Activated effector memory CD4-positive, alpha-beta T cell treated with anti-CD3 and anti-CD28 coated beads, Interleukin-2, amount 50 U/mL, for 16 hours (primary cell): Measurements from ENCODE around the gene NR1H2.
A peak's percentile ranks its signal among the peaks of the same experiment; 100 is the strongest.

ENCODE experiments used
- DNase-seq: peaks from one replicate; pipeline ENCODE4 v3.0.0-alpha.2; 2020

Gene NR1H2

GRCh38 chr19:50406829-50407228, 30.6 kb downstream of the NR1H2 start:
- no peak for DNase-seq

DNA sequence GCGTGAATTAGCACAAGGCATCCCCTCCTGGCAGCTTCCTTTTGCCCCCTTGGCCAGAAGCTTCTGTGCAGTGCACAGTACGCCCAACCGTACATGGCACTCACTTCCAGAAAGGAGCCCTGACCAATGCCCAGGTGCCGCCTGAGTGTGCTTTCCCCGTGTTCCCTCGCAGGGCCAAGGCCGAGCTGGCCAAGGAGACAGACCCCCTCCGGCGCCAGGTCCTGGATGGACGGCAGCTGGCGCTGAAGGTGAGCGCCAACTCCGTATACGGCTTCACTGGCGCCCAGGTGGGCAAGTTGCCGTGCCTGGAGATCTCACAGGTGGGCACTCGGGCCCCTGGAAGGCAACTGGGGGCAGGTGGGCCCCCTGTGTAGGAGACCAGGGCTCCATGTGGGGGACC, 33.1 kb downstream of the NR1H2 start:
- DNase-seq: no peak

- DNase-seq: no peak
Observed at GRCh38 chr19:50410109-50410508, 33.9 kb downstream of the NR1H2 start.

- no peak for DNase-seq
Observed at GRCh38 chr19:50412419-50412818, 36.2 kb downstream of the NR1H2 start.

DNA sequence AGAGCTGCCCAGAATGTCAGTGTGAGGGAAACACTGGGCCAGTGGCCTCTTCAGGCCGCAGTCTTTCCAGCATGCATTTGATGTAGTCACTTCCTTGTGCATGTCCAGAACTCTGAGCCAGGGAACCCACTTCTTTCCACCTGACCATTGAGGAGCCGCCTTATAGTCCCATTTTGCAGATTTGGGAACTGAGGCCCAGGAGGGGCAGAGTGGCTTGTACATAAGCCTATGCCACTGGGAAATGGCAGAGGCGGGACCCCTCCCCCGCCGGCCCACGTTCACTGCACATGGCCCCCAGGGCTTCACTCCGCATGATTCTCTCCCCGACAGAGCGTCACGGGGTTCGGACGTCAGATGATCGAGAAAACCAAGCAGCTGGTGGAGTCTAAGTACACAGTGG, 36.8 kb downstream of the NR1H2 start:
- no peak for DNase-seq

DNA sequence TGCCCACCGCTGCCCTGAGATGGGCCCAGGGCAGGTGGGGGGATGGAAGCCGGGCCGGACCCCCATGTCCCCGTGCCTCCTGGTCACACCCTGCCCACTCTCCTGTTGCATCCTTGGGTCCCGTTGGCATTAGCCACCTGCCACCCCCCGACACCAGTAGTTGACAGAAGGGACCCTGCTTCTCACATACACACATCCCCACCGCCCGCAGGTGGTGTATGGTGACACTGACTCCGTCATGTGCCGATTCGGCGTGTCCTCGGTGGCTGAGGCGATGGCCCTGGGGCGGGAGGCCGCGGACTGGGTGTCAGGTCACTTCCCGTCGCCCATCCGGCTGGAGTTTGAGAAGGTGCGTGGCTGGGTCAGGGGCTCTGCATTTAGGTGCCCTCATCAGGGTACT, 37.3 kb downstream of the NR1H2 start:
- DNase-seq: no peak

DNA sequence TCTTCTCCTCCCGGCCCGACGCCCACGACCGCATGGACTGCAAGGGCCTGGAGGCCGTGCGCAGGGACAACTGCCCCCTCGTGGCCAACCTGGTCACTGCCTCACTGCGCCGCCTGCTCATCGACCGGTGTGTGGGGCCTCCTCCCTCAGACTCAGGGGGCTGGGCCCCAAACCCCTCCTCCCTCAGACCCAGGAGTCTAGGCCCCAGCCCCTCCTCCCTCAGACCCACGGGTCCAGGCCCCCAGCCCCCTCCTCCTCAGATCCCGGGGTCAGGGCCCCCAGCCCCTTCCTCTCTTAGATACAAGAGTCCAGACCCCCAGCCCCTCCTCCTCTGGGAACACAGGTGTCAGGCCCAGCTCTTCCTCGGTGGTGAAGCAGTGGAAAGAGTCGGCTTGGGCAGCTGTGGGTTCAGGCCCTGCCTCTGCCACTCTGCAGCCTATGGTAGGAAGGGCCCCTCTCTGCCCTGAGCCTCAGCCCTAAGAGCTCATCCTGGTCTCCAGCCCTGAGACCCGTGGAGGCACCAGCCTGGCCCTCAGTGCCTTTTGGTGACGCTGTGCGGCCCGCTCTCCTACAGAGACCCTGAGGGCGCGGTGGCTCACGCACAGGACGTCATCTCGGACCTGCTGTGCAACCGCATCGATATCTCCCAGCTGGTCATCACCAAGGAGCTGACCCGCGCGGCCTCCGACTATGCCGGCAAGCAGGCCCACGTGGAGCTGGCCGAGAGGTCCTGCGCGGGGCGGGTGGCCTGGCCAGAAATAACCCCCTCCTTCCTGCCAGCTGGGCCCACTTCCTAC, 38.8 kb downstream of the NR1H2 start:
- peak; percentile 92 for DNase-seq

DNA sequence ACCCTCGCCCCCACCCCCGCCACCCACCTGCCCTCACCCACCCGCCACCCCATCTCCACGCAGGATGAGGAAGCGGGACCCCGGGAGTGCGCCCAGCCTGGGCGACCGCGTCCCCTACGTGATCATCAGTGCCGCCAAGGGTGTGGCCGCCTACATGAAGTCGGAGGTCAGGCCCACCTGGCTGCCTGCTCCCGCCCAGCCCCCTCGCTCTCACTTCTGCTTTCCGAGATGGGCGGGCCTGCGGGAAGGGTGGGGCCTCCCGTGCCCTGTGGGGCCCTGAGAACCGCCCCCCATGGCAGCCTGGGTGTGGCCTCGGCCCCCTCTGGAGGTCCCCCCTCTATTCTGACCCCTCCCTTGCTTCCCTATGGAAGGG, 39.4 kb downstream of the NR1H2 start:
- no peak for DNase-seq

DNA sequence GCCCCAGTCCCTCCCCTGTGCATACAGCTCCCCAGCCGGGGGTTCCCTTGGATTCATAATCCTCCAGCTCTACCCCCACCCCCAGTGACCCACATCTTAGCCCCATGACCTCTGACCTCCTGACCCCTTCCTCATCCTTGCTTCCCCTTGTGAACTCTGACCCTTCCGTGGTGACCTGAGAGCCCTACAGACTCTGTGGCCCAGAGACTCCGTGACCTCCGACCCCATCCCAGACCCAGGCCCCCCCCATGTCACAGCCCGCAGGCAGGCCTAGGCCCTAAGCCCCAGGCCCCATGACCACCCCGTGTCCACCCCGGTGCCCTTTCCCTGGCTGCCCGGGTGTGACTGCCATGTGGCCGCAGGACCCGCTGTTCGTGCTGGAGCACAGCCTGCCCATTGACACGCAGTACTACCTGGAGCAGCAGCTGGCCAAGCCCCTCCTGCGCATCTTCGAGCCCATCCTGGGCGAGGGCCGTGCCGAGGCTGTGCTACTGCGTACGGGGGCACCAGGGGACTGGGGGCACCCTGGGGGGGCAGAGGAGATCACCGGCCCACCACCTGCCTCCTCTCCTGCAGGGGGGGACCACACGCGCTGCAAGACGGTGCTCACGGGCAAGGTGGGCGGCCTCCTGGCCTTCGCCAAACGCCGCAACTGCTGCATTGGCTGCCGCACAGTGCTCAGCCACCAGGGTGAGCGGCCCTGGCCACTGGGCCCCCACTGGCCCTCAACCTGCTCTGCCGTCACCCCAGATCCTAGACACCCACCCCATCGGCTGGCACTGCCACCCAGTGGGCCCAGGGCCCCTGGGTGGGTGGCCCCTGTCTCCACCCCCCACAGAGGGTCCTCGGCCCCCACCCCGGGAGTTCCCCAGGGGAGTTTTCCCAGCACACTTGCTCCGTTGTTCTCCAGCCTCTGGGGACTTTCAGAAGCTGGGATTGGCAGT, 40.0 kb downstream of the NR1H2 start:
- no peak for DNase-seq

- DNase-seq: no peak
Observed at GRCh38 chr19:50417111-50418081, 41.1 kb downstream of the NR1H2 start.

GRCh38 chr19:50418176-50419021, 42.1 kb downstream of the NR1H2 start, which contains the start of gene SPIB:
Gene SPIB (plus strand): TSS chr19:50418938. CDS start chr19:50418963, 25 bp downstream.
- DNase-seq: no peak

- DNase-seq: no peak
Observed at GRCh38 chr19:50419022-50419579, 42.8 kb downstream of the NR1H2 start.

DNA sequence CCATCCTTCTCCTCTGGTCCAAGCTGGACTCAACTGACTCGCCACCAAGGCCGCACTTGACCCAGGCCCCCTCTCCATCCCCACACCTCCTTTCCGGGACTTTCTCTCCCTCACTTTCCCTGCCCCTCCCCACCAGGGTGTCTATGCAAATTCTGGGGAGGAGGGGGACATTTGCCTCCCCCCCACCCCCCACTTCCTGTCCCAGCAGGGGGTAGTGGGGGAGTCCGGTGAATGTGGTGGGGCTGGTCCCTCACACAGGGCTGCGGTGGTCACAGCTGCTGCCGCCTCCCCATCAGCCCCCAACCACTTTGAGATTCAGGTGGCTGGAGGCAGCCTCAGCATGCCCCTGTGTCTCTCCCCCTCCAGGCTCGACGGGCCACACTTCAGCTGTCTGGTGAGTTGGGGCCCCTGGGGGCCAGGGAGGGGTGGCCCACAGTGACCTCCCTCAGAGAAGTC, 43.4 kb downstream of the NR1H2 start:
- no peak for DNase-seq

DNA sequence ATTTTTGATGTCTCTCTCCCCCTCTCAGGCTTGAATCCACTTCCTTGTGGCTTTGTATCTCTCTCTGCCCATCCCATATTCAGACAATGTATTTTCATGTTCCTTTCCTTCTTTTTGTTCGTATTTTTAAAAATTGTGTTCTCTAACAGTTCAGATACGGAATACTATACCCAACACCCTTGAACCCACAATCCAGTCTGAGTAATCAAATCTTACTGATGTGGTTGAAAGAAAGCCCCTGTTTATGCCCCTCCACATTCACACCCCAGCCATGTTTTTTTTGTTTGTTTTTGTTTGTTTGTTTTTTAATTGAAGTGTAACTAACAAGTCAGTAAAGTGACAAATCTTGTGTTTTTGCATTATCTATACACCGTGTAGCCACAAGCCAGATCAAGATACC, 43.9 kb downstream of the NR1H2 start:
- DNase-seq: no peak

DNA sequence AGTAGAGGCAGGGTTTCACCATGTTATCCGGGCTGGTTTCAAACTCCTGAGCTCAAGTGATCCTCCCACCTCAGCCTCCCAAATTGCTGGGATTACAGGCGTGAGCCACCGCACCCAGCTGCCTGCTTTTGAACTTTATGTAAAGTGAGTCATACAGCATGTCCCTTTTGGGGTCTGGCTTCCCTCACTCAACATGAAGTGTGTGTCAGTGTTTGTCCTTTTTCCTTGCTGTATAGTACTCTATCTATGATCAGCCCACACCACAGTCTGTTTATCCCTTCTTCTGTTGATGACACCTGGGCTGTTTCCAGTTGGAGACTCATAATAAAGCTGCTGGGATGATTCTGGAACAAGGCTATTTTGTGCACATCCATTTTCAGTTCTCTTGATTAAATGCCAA, 44.6 kb downstream of the NR1H2 start:
- no peak for DNase-seq

DNA sequence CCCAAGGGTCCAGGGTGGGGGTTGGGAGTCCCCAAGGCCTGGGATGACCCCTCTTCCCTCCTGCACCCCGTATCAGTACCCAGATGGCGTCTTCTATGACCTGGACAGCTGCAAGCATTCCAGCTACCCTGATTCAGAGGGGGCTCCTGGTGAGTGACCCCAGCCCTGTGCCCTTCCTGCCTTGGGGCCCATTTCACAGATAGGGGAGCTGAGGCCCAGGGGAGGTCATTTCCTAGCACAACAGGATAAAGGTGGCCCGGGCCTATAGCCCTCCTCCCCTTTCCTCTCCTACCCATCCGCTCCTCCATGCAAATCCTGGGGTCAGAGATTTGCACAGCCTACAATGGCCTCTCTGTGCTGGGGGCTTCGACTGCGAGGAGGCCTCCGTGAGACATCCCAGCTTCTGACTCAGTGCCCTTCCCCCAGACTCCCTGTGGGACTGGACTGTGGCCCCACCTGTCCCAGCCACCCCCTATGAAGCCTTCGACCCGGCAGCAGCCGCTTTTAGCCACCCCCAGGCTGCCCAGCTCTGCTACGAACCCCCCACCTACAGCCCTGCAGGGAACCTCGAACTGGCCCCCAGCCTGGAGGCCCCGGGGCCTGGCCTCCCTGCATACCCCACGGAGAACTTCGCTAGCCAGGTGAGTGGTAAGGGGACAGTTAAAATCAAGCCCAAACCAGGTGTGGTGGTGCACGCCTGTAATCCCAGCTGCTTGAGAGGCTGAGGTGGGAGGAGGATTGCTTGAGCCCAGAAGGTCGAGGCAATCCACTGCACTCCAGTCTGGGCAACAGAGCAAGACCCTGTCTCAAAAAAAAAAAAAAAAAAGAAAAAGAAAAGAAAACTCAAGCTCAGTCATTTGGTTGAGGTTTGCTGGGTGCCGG, 46.4 kb downstream of the NR1H2 start:
- no peak for DNase-seq

DNA sequence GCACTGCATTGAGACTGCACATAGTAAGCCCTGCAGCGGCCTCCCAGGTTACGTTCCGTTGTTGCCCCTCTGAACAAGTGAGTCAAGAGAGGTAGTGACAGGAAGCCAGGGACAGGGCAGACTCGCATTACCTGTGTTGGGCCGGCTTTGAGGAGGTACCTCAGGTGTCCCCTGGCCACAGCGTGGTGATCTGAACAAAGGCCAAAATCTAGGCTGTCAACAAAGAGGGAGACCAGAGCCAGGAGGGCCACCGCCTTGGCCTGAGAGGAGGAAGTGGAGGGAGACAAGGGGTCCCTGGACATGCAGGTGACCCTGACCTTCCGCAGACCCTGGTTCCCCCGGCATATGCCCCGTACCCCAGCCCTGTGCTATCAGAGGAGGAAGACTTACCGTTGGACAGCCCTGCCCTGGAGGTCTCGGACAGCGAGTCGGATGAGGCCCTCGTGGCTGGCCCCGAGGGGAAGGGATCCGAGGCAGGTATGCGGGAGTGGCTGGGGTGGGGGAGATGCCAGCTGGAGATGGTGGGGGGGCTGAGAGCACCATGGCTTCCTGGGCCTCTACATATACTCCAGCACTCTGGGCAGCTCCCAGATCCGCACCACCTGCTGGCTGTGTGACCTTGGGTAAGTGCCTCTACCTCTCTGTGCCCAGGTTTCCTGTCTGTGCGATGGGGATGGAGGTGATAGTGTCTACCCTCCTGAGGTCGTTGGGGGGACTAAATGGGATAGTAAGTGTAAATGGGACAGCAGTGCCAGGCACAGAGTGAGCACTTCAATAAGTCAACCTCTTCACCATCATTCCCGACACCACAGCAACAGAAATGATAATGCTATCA, 47.2 kb downstream of the NR1H2 start:
- no peak for DNase-seq

GRCh38 chr19:50425581-50425980, 49.3 kb downstream of the NR1H2 start:
- no peak for DNase-seq

DNA sequence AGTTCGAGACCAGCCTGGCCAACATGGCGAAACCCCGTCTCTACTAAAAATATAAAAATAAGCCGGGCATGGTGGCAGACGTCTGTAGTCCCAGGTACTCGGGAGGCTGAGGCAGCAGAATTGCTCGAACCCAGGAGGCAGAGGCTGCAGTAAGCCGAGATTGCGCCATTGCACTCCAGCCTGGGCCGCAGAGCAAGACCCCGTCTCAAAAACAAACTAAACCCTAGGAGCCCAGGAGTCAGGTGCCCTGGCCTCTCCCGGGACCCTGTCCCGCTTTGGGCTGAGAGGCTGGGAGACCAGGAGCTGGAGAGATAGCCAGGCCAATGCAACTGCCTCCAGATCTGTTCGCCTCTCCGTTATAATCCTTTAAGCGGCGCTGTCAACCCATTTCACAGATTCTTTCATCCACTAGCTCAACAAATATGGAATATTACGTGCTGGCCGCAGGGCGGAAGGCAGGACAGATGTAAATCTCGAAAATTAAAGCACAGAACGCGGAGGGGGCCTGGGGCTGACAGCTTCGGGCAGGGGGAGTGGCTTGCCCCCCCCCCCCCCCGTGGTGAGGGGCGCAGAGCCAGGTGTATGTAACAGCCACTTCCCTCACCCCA, 51.2 kb downstream of the NR1H2 start:
- no peak for DNase-seq
